DND-41 (cell line): ENCODE data around the gene P2RY2.

ENCODE experiments used
- CTCF ChIP-seq: IDR thresholded peaks from 2 replicates; pipeline ENCODE4 v1.5.1; 2012; ENCODE audit warnings: borderline replicate concordance, low read length, moderate library complexity, mild to moderate bottlenecking; ENCODE audit not compliant: poor library complexity, severe bottlenecking; ENCODE audit errors: extremely low read depth
- EZH2 ChIP-seq: IDR thresholded peaks from 3 replicates; pipeline ENCODE4 v1.6.1; 2012; ENCODE audit warnings: borderline replicate concordance, low read depth, mild to moderate bottlenecking, moderate library complexity, low read length, inconsistent platforms; ENCODE audit not compliant: severe bottlenecking

DNA sequence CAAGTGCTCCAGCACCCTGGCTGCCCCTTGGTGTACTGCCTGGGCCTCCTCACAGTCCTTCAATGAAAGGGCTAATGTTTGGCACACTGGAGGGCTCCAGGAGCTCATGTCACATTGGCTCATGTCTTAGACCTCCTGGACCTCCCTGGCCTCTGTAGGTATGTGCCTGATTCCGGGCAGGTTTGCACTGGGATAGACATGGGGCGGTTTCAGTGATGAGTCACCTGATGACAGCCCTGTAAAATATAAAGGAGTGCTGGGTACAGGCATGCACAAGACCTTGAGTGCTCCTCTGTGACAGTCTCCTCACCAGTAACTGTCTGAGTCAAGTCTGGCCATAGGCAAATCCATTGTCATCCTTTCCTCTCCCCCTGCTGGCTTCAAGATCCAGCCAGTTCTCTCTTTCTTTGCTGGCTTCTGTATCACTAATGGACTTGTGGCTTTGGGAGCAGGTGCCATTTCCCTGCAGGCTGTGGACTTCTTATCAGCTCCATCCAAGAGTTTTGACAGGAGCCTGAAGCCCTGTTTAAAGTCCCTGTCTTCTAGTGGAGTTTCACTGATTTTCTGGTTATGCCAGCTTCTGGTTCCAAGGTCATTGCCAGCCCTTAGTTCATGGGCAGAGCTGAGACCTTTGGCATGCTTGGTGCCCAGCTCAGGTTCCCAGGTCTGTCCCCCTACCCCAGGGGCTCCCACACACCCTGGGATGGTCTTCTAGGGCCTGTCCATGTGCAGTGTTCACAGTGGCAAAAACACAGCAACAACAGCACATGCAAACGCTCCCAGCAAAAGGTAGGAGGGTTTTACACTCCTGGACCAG lies 22.7 kb upstream of the P2RY2 start:
- TF ChIP-seq CTCF (no peak), EZH2 (no peak)
